ENCODE measurements around the gene EPX. TPM values are rescaled to one million over a fixed set of nuclear protein-coding genes. Genes with fewer than 3 reads are reported as not detected.

EPX gene
- total RNA-seq, 1 experiment from 2014 or later = not detected

DNA sequence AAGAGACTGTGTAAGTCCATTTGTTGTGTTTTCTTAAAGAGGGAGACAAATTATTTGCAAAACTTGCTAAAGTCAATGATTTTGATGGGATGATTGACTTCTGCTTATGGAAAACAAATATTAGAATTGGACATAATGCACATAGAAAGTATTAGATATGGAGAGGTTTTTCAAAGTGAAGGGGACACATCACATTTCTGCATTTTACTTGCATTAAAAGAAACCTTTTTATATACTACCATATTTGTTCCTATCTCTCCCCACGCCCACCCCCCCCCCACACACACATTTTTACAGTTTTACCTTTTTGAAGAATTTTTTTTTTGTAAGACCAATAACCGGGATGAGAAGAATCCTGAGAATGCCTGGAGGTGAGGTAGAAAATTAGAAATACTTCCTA is 34.3 kb upstream of the EPX start:
- DNase-seq (ENCODE audit: low spot score) = no peak
- no peaks in the 10 kb centered on the region for H3K36me3 ChIP-seq (ENCODE audit: insufficient read depth, low read length, poor library complexity, severe bottlenecking)
- H3K27me3 ChIP-seq (replicated peaks; ENCODE audit: insufficient read depth, low read depth, low read length, poor library complexity) = peaks cover 98% of the 10 kb centered on the region
- TF ChIP-seq, protein P1, sequence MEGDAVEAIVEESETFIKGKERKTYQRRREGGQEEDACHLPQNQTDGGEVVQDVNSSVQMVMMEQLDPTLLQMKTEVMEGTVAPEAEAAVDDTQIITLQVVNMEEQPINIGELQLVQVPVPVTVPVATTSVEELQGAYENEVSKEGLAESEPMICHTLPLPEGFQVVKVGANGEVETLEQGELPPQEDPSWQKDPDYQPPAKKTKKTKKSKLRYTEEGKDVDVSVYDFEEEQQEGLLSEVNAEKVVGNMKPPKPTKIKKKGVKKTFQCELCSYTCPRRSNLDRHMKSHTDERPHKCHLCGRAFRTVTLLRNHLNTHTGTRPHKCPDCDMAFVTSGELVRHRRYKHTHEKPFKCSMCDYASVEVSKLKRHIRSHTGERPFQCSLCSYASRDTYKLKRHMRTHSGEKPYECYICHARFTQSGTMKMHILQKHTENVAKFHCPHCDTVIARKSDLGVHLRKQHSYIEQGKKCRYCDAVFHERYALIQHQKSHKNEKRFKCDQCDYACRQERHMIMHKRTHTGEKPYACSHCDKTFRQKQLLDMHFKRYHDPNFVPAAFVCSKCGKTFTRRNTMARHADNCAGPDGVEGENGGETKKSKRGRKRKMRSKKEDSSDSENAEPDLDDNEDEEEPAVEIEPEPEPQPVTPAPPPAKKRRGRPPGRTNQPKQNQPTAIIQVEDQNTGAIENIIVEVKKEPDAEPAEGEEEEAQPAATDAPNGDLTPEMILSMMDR (conservative IDR thresholded peaks at IDR 0.05; ENCODE audit: low read depth, low read length) = no peak
- TF ChIP-seq EZH2 (IDR thresholded peaks at IDR 0.05; ENCODE audit: borderline replicate concordance, low read depth, low read length, poor library complexity, severe bottlenecking) = no peak
- BruUV-seq (replicated peaks) = no TSS peak
- H3K4me3 ChIP-seq (ENCODE audit: low read depth, low read length, poor library complexity, severe bottlenecking) = no peak overlapping the region
- no peak overlapping the region for H3K27ac ChIP-seq (ENCODE audit: low read depth, low read length, poor library complexity, severe bottlenecking)
- POLR2A ChIA-PET (ENCODE audit: low non-redundant PET) = no interaction called here
- intact Hi-C loops (cut with micrococcal nuclease; ENCODE audit: unreplicated experiment) = no loop called here
- CTCF ChIA-PET = no interaction called here
- H3K4me1 ChIP-seq (ENCODE audit: insufficient read depth, low read length, poor library complexity, severe bottlenecking) = no peaks in the 10 kb centered on the region
- H3K9me3 ChIP-seq (ENCODE audit: low read depth, low read length, poor library complexity, severe bottlenecking) = no peaks in the 10 kb centered on the region

DNA sequence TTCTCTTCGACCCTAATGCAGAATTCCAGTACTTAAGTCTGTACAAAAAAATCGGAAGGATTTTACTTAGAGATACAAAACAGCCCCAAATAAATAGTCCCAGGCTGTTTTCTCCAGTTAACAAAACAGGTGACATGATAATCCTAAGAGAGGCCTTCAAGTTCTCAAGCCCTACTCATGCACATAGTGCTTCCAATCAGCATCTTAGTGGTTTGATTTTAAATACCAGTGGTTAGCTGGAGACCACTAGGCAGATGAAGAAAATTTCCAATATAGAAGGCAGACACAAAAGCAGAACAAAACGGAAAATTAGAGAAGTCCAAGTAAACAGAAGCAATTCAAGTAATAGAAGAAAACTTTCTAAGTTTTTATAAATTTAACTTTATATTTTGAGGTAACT is 31.0 kb upstream of the EPX start:
- Histone ChIP-seq H3K4me3 (ENCODE audit: low read depth, low read length, poor library complexity, severe bottlenecking) (no peak overlapping the region), H3K36me3 (ENCODE audit: insufficient read depth, low read length, poor library complexity, severe bottlenecking) (no peaks in the 10 kb centered on the region), H3K27me3 (replicated peaks; ENCODE audit: insufficient read depth, low read depth, low read length, poor library complexity) (peaks cover 96% of the 10 kb centered on the region), H3K27ac (ENCODE audit: low read depth, low read length, poor library complexity, severe bottlenecking) (no peak overlapping the region), H3K9me3 (ENCODE audit: low read depth, low read length, poor library complexity, severe bottlenecking) (no peaks in the 10 kb centered on the region), H3K4me1 (ENCODE audit: insufficient read depth, low read length, poor library complexity, severe bottlenecking) (no peaks in the 10 kb centered on the region)
- no TSS peak for BruUV-seq (replicated peaks)
- ChIA-PET POLR2A (ENCODE audit: low non-redundant PET) (no interaction called here), CTCF (no interaction called here)
- no peak for DNase-seq (ENCODE audit: low spot score)
- intact Hi-C loops (cut with micrococcal nuclease; ENCODE audit: unreplicated experiment) = no loop called here
- TF ChIP-seq EZH2 (IDR thresholded peaks at IDR 0.05; ENCODE audit: borderline replicate concordance, low read depth, low read length, poor library complexity, severe bottlenecking) = no peak
- TF ChIP-seq, protein P1 (conservative IDR thresholded peaks at IDR 0.05; ENCODE audit: low read depth, low read length) = no peak

DNA sequence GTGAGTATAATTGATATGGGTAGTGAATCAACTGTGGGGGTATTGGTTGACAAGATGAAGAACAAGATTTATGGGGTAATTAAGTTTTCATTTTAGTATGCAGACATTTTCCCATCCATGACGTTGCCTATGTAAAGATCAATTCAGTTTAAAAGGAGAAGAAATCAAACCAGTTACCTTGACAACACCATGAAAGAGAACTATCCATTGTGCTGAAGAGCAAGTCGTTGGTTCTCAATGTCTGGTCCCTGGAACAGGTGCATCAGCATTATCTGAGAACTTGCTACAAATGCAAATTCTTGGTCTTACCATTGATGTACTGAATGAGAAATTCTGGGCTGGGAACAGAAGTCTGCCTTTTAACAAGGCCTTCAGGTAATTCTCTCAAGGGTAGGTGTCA is 26.5 kb upstream of the EPX start:
- H3K9me3 ChIP-seq (ENCODE audit: low read depth, low read length, poor library complexity, severe bottlenecking) = no peaks in the 10 kb centered on the region
- intact Hi-C loops (cut with micrococcal nuclease; ENCODE audit: unreplicated experiment) = no loop called here
- no peaks in the 10 kb centered on the region for H3K36me3 ChIP-seq (ENCODE audit: insufficient read depth, low read length, poor library complexity, severe bottlenecking)
- ChIA-PET POLR2A (ENCODE audit: low non-redundant PET) (no interaction called here), CTCF (no interaction called here)
- TF ChIP-seq, protein P1 (conservative IDR thresholded peaks at IDR 0.05; ENCODE audit: low read depth, low read length) = no peak
- no peak for TF ChIP-seq EZH2 (IDR thresholded peaks at IDR 0.05; ENCODE audit: borderline replicate concordance, low read depth, low read length, poor library complexity, severe bottlenecking)
- H3K27ac ChIP-seq (ENCODE audit: low read depth, low read length, poor library complexity, severe bottlenecking) = no peak overlapping the region
- peaks cover 98% of the 10 kb centered on the region for H3K27me3 ChIP-seq (replicated peaks; ENCODE audit: insufficient read depth, low read depth, low read length, poor library complexity)
- DNase-seq (ENCODE audit: low spot score) = no peak
- BruUV-seq (replicated peaks) = no TSS peak
- H3K4me3 ChIP-seq (ENCODE audit: low read depth, low read length, poor library complexity, severe bottlenecking) = no peak overlapping the region
- H3K4me1 ChIP-seq (ENCODE audit: insufficient read depth, low read length, poor library complexity, severe bottlenecking) = no peaks in the 10 kb centered on the region

All from A673 (cell line).